Cardiac septum (tissue), 1 donor: ENCODE measurements around the gene GYG1. TPM values are rescaled to one million over a fixed set of nuclear protein-coding genes. Genes with fewer than 3 reads are reported as not detected.

ENCODE experiments used
- DNase-seq: peaks from one replicate; pipeline ENCODE4 v3.0.0-alpha.2; 2020; ENCODE audit warnings: low spot score
- intact Hi-C: fragments of 100-400 bp; cut with DNase I; formaldehyde crosslinking; loops from one replicate; pipeline ENCODE4 v1.14.0; 2022
- total RNA-seq: library from RNA; stranded (reverse); fragmentation: NEBNext Ultra II Directional; extraction: Animal tissue kit (Norgen Biotek cat#: 25700); gene quantifications from one replicate; pipeline ENCODE4 v1.2.1, GENCODE V29; 2021
- donor health status: DM: no; HTN: no; CAD: no.

The GYG1 gene
- total RNA-seq, 1 donor from 2014 or later: 123 TPM

DNA sequence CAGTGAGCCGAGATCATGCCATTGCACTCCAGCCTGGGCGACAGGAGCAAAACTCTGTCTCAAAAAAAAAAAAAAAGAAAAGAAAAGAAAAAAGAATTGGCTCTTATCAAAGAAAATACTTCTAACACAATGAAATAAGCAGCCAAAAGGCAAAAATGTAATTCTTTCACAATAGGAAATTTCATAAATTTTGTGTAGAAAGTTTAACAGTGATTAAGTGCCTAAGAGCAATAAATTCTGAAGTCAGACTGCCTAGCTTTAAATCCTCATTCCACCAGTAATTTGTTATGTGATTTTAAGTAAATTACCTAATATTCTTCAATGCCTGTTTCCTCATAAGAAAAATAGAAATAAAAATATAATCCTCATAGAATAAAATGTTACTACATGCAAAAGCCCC is 70.4 kb downstream of the GYG1 start:
- intact Hi-C loops: no loop called here
- DNase-seq: no peak

DNA sequence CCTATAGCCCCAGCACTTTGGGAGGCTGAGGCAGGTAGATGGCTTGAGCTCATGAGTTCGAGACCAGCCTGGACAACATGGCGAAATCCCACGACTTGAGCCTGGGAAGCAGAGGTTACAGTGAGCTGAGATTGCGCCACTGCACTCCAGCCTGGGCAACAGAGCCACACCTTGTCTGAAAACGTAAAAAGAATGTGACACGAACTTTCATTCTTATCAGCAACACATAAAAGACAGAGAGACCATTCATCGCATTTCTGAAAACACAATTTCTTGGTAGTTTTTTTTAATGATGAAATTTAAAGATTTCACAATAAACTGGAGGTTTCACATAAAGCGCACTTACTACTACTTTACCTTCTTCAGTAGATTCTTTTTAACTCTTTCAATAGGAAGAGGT is 76.5 kb downstream of the GYG1 start:
- DNase-seq: no peak
- intact Hi-C loops: no loop called here

Other genes starting within 250 kb of the GYG1 start
- gene CPB1, start 163.7 kb upstream of the GYG1 start, total RNA-seq: not detected
- 1.9 TPM for gene CPA3, start 126.2 kb upstream of the GYG1 start, total RNA-seq
- 23.9 TPM for gene HLTF, start 95.0 kb downstream of the GYG1 start, total RNA-seq
- 6.2 TPM for gene HPS3, start 138.1 kb downstream of the GYG1 start, total RNA-seq
- 8.1 TPM for gene CP, start 230.3 kb downstream of the GYG1 start, total RNA-seq